ENCODE results near the gene KEL. TPM values are rescaled to one million over a fixed set of nuclear protein-coding genes. Genes with fewer than 3 reads are reported as not detected.

The KEL gene
- total and polyA plus RNA-seq, 3 donors from 2014 or later: 52.1 to 124 (median 124) TPM

GRCh38 chr7:142908290-142908689 is 53.9 kb downstream of the KEL start:
- Histone ChIP-seq H3K4me3 (no peak overlapping the region), H3K27ac (no peak overlapping the region), H3K27me3 (no peaks in the 10 kb centered on the region), H3K9me3 (no peaks in the 10 kb centered on the region), H3K36me3 (ENCODE audit: low read depth, missing control alignments) (no peaks in the 10 kb centered on the region), H3K4me1 (no peaks in the 10 kb centered on the region)
- TF ChIP-seq, protein P1, sequence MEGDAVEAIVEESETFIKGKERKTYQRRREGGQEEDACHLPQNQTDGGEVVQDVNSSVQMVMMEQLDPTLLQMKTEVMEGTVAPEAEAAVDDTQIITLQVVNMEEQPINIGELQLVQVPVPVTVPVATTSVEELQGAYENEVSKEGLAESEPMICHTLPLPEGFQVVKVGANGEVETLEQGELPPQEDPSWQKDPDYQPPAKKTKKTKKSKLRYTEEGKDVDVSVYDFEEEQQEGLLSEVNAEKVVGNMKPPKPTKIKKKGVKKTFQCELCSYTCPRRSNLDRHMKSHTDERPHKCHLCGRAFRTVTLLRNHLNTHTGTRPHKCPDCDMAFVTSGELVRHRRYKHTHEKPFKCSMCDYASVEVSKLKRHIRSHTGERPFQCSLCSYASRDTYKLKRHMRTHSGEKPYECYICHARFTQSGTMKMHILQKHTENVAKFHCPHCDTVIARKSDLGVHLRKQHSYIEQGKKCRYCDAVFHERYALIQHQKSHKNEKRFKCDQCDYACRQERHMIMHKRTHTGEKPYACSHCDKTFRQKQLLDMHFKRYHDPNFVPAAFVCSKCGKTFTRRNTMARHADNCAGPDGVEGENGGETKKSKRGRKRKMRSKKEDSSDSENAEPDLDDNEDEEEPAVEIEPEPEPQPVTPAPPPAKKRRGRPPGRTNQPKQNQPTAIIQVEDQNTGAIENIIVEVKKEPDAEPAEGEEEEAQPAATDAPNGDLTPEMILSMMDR (IDR thresholded peaks at IDR 0.05): no peak
- no peak for TF ChIP-seq POLR2A (IDR thresholded peaks at IDR 0.05)
- intact Hi-C loops (cut with DNase I; ENCODE audit: low total_unique reads): no loop called here
- DNase-seq: no peak
- 81 to 87% methylated on average over 11 of the region's 11 CpGs for WGBS, 2 donors

DNA sequence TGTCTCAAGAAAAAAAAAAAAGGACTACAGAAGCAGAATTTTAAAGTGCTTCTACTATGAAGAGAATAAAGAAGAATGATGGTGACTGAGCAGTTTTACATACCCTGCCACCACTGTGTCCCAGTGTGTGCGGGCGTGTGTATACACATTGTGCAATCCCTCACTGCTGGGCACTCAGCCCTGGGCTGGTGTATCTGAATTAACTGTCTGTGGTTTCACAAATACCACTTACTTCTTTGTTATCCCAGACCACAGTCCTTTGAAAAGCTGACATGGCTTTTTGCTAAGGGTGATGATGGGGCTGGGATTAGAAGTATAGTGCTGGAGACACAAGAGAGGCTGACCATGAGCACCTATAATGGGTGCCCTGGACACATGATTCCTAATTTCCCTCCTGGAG is 55.5 kb downstream of the KEL start:
- Histone ChIP-seq H3K36me3 (ENCODE audit: low read depth, missing control alignments) (no peaks in the 10 kb centered on the region), H3K9me3 (no peaks in the 10 kb centered on the region), H3K27ac (no peak overlapping the region), H3K4me3 (no peak overlapping the region), H3K4me1 (no peaks in the 10 kb centered on the region), H3K27me3 (no peaks in the 10 kb centered on the region)
- TF ChIP-seq, protein P1 (IDR thresholded peaks at IDR 0.05): no peak
- no peak for TF ChIP-seq POLR2A (IDR thresholded peaks at IDR 0.05)
- 64 to 91% methylated on average over 2 of the region's 2 CpGs for WGBS, 2 donors
- intact Hi-C loops (cut with DNase I; ENCODE audit: low total_unique reads): no loop called here
- no peak for DNase-seq

DNA sequence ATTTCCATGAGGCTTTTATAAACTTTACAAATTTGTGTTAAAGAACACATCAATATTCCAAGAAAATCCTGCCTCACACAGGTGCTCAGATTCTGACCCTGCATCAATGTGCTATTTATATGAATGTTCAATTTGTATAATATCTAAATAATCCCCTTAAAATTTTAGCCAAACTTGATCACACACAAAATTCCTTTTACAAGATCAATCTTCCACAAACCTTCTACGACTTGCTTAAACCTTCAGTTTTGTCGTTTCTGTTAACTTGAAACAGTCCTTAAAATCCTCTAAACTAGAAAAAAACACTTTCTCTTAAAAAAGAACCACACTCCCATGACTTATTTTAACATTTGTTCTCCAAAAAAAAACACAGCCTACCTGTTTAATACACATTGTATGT is 56.4 kb downstream of the KEL start:
- Histone ChIP-seq H3K27me3 (no peaks in the 10 kb centered on the region), H3K9me3 (no peaks in the 10 kb centered on the region), H3K4me3 (no peak overlapping the region), H3K4me1 (no peaks in the 10 kb centered on the region), H3K36me3 (ENCODE audit: low read depth, missing control alignments) (no peaks in the 10 kb centered on the region), H3K27ac (no peak overlapping the region)
- no peak for DNase-seq
- 79 to 83% methylated on average over 2 of the region's 2 CpGs for WGBS, 2 donors
- TF ChIP-seq, protein P1 (IDR thresholded peaks at IDR 0.05): no peak
- no peak for TF ChIP-seq POLR2A (IDR thresholded peaks at IDR 0.05)
- intact Hi-C loops (cut with DNase I; ENCODE audit: low total_unique reads): no loop called here

DNA sequence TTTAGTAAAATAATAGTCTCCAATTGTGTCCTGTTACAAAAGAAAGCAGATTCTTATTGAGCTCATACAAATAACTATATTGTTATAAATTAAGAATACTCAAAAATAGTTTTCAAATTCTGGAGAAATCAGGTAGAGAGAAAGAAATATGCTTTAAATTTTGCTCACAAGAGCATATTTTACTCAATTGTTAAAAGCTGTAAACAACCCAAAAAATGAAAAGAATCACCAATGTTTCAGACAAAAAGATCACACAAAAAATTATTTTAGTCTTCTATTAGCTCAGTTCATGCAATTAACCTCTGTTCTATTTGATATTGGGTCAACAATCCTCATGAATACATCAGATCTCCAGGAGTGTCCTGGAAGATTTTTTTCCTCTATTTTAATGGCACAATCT is 58.0 kb downstream of the KEL start:
- H3K9me3 ChIP-seq: no peaks in the 10 kb centered on the region
- H3K27ac ChIP-seq: no peak overlapping the region
- H3K4me3 ChIP-seq: no peak overlapping the region
- H3K36me3 ChIP-seq (ENCODE audit: low read depth, missing control alignments): no peaks in the 10 kb centered on the region
- H3K27me3 ChIP-seq: no peaks in the 10 kb centered on the region
- no peak for DNase-seq
- H3K4me1 ChIP-seq: no peaks in the 10 kb centered on the region
- intact Hi-C loops (cut with DNase I; ENCODE audit: low total_unique reads): no loop called here
- TF ChIP-seq, protein P1 (IDR thresholded peaks at IDR 0.05): no peak
- no peak for TF ChIP-seq POLR2A (IDR thresholded peaks at IDR 0.05)

DNA sequence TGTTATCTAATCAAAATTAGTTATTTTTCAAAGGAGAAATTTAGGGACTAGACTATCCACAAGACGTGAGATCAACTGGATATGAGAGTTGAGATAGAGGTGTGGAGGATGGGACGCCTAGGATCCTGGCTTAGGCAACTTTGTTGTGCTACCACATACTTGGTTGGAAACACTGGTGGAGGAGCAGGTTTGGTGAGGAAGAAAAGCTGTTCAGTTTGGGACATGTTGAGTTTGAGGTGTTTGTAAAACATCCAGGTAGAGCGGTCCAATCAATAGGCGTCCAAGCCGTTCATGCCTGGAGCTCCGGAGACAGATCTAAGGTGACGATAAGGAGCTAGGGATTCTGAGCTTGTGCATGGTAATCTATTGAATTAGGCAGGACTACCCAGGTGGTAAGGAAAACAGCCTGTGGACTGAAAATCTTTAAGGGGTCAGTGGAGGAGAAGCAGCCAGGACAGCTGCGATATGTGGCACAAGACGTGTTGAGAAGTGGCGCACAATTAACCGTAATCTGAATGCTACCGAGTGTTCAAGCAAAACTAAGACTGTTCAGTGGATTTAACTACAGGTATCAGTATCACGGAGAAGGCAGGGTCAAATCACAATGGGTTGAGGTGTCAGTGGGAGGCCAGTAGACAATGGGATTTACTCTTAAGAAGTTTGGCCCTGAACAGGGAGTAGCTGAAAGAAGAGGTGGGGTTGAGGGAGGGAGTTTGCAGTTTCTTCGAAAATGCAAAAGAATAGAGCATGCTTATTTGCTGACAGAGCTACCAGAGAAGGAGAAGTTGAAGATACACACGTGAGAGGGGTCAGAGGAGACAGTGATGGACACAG is 60.5 kb downstream of the KEL start:
- no peaks in the 10 kb centered on the region for H3K36me3 ChIP-seq (ENCODE audit: low read depth, missing control alignments)
- H3K27ac ChIP-seq: no peak overlapping the region
- TF ChIP-seq, protein P1 (IDR thresholded peaks at IDR 0.05): no peak
- no peak for TF ChIP-seq POLR2A (IDR thresholded peaks at IDR 0.05)
- 65 to 72% methylated on average over 15 of the region's 15 CpGs for WGBS, 2 donors
- intact Hi-C loops (cut with DNase I; ENCODE audit: low total_unique reads): no loop called here
- H3K9me3 ChIP-seq: no peaks in the 10 kb centered on the region
- H3K27me3 ChIP-seq: no peaks in the 10 kb centered on the region
- DNase-seq: no peak
- no peak overlapping the region for H3K4me3 ChIP-seq
- H3K4me1 ChIP-seq: no peaks in the 10 kb centered on the region
